IMR-90 (cell line): ENCODE data around the gene ELOVL5. TPM values are rescaled to one million over a fixed set of nuclear protein-coding genes. Genes with fewer than 3 reads are reported as not detected.

Source experiments
- ATAC-seq: fragments of 200-7000 bp; cut with Tn5 transposase; 2 replicates; pipeline ENCODE4 v1.9.1; 2020; ENCODE audit warnings: low read depth, mild to moderate bottlenecking, moderate library complexity
- BruUV-seq: library from RNA; stranded (reverse); fragments of 400-500 nt; replicated peaks from 2 replicates; lab custom pipeline; 2021; lab: Mats Ljungman, UMichigan
- CTCF ChIA-PET: fragments of 300-600 bp; formaldehyde crosslinking; extraction: SDS; loops from one replicate; lab custom pipeline; 2021; ENCODE audit warnings: antibody characterized with exemption; lab: Yijun Ruan, JAX
- POLR2A ChIA-PET: fragments of 300-600 bp; sonication (Branson Sonifier 250); formaldehyde crosslinking; loops from one replicate; lab custom pipeline; 2022; ENCODE audit warnings: antibody characterized with exemption; ENCODE audit not compliant: unreplicated experiment; lab: Charles Lee
- DNase-seq: peaks from one replicate; pipeline ENCODE4 v3.0.0; 2013
- H2AFZ ChIP-seq: replicated peaks from 2 replicates; pipeline ENCODE3; 2013; ENCODE audit warnings: low read length, mild to moderate bottlenecking; ENCODE audit not compliant: poor library complexity
- H2AK5ac ChIP-seq: 2 replicates; pipeline ENCODE4 v1.6.1; 2013; ENCODE audit warnings: low read depth, low read length, inconsistent platforms
- H2AK9ac ChIP-seq: replicated peaks from 2 replicates; pipeline ENCODE3; 2013; ENCODE audit warnings: mild to moderate bottlenecking, low read depth, low read length, moderate library complexity; ENCODE audit not compliant: poor library complexity
- H2BK120ac ChIP-seq: 2 replicates; pipeline ENCODE4 v1.6.1; 2013; ENCODE audit warnings: low read depth, low read length, inconsistent platforms
- H2BK15ac ChIP-seq: 3 replicates; pipeline ENCODE4 v1.6.1; 2013; ENCODE audit warnings: low read depth, low read length, inconsistent platforms
- H2BK20ac ChIP-seq: 2 replicates; pipeline ENCODE4 v1.6.1; 2013; ENCODE audit warnings: low read depth, mild to moderate bottlenecking, inconsistent platforms, low read length, moderate library complexity
- H2BK5ac ChIP-seq: 2 replicates; pipeline ENCODE4 v1.6.1; 2013; ENCODE audit warnings: mild to moderate bottlenecking, low read depth, low read length, inconsistent platforms; ENCODE audit not compliant: poor library complexity, severe bottlenecking
- H3K14ac ChIP-seq: replicated peaks from 2 replicates; pipeline ENCODE4 v1.6.1; 2013; ENCODE audit warnings: low read depth, low read length, inconsistent platforms
- H3K18ac ChIP-seq: 2 replicates; pipeline ENCODE4 v1.6.1; 2013; ENCODE audit warnings: low read depth, low read length, control low read depth
- H3K23ac ChIP-seq: 2 replicates; pipeline ENCODE4 v1.6.1; 2013; ENCODE audit warnings: low read depth, low read length, inconsistent platforms
- H3K27ac ChIP-seq: 2 replicates; pipeline ENCODE4 v1.5.1; 2013; ENCODE audit warnings: mild to moderate bottlenecking, control low read depth, low read length; ENCODE audit not compliant: insufficient read depth
- H3K27me3 ChIP-seq: 2 replicates; pipeline ENCODE4 v1.6.1; 2013; ENCODE audit warnings: low read length; ENCODE audit not compliant: control insufficient read depth, insufficient read depth
- H3K36me3 ChIP-seq: 2 replicates; pipeline ENCODE4 v1.6.1; 2013; ENCODE audit warnings: low read length, mixed read lengths; ENCODE audit not compliant: control insufficient read depth, insufficient read depth
- H3K4ac ChIP-seq: 2 replicates; pipeline ENCODE4 v1.6.1; 2013; ENCODE audit warnings: low read depth, low read length, inconsistent platforms
- H3K4me1 ChIP-seq: 2 replicates; pipeline ENCODE4 v1.6.1; 2013; ENCODE audit warnings: low read length, mixed read lengths; ENCODE audit not compliant: control insufficient read depth, insufficient read depth
- H3K4me2 ChIP-seq: 2 replicates; pipeline ENCODE4 v1.6.1; 2013; ENCODE audit warnings: low read depth, mild to moderate bottlenecking, control low read depth, low read length, moderate library complexity
- H3K4me3 ChIP-seq: 2 replicates; pipeline ENCODE4 v1.5.1; 2013; ENCODE audit warnings: low read depth, mild to moderate bottlenecking, control low read depth, low read length, moderate library complexity; ENCODE audit not compliant: insufficient read depth
- H3K56ac ChIP-seq: 2 replicates; pipeline ENCODE4 v1.6.1; 2013; ENCODE audit warnings: low read length, inconsistent platforms; ENCODE audit not compliant: insufficient read depth; ENCODE audit errors: extremely low read depth
- H3K79me1 ChIP-seq, 2 experiments: 2 replicates each; pipeline ENCODE4 v1.6.1; 2013; ENCODE audit warnings: low read length in 2 of 2, inconsistent platforms in 1 of 2, low read depth in 1 of 2
- H3K9ac ChIP-seq: 2 replicates; pipeline ENCODE4 v1.6.1; 2013; ENCODE audit warnings: low read depth, low read length, control low read depth
- H3K9me1 ChIP-seq: 2 replicates; pipeline ENCODE4 v1.6.1; 2013; ENCODE audit warnings: low read length, inconsistent platforms; ENCODE audit not compliant: insufficient read depth
- H3K9me3 ChIP-seq: 2 replicates; pipeline ENCODE4 v1.6.1; 2013; ENCODE audit warnings: low read length; ENCODE audit not compliant: control insufficient read depth, insufficient read depth
- H4K20me1 ChIP-seq: 2 replicates; pipeline ENCODE4 v1.6.1; 2013; ENCODE audit warnings: low read length, inconsistent platforms; ENCODE audit not compliant: insufficient read depth
- H4K5ac ChIP-seq: 2 replicates; pipeline ENCODE4 v1.6.1; 2013; ENCODE audit warnings: mild to moderate bottlenecking, low read depth, low read length, control low read depth
- H4K8ac ChIP-seq, 2 experiments: 2 replicates each; pipeline ENCODE4 v1.6.1; 2013; ENCODE audit warnings: low read depth in 2 of 2, low read length in 2 of 2, control low read depth in 1 of 2, inconsistent platforms in 1 of 2
- H4K91ac ChIP-seq: 2 replicates; pipeline ENCODE4 v1.6.1; 2013; ENCODE audit warnings: low read depth, low read length, inconsistent platforms; ENCODE audit not compliant: insufficient read depth
- POLR2A ChIP-seq: IDR thresholded peaks from 2 replicates; pipeline ENCODE4 v1.6.1; 2012; ENCODE audit warnings: mild to moderate bottlenecking, low read depth, low read length
- WGBS, 2 experiments: methylation state at CpG; one replicate each; pipeline versions ENCODE4 v1.1.5 to v1.1.7; 2013; ENCODE audit warnings: missing lambda C conversion rate in 2 of 2; ENCODE audit not compliant: insufficient read length in 1 of 2; ENCODE audit errors: extremely low coverage in 2 of 2; 5-methylcytosine and 5-hydroxymethylcytosine counted together
- dilution Hi-C: fragments of 300-500 bp; cut with HindIII; formaldehyde crosslinking; loops from one replicate; pipeline ENCODE4 v1.14.3; 2018; ENCODE audit warnings: low sequenced_read_pairs; ENCODE audit not compliant: unreplicated experiment
- in situ Hi-C: fragments of 300-500 bp; cut with MboI; formaldehyde crosslinking; loops from 3 replicates; pipeline ENCODE4 v1.14.3; 2019; ENCODE audit warnings: low sequenced_read_pairs, inconsistent platforms, mixed read lengths
- intact Hi-C: fragments of 100-400 bp; cut with micrococcal nuclease; formaldehyde crosslinking; loops from 2 replicates; pipeline ENCODE4 v1.10.0; 2022
- polyA plus RNA-seq, 3 experiments: library from polyadenylated mRNA; depleted of rRNA; stranded (reverse); fragments of >200 nt; gene quantifications; 2 replicates each; pipeline ENCODE4 v1.2.3, GENCODE V29; 2012; ENCODE audit warnings: low replicate concordance in 1 of 3
- total RNA-seq: library from RNA; depleted of rRNA; stranded (reverse); fragments of >200 nt; gene quantifications from 2 replicates; pipeline ENCODE4 v1.2.3, GENCODE V29; 2012

The ELOVL5 gene
- total and polyA plus RNA-seq, 2 of the 4 experiments (the other 2 are of a cell fraction), result 32.1 to 42.3 TPM

GRCh38 chr6:53258774-53259155 is 90.0 kb downstream of the ELOVL5 start:
- ATAC-seq, result no peak
- no peak overlapping the region for H4K5ac ChIP-seq
- H2BK15ac ChIP-seq, result no peak overlapping the region
- H2AK9ac ChIP-seq, result no peak overlapping the region
- no peak overlapping the region for H3K18ac ChIP-seq
- intact Hi-C loops, result no loop called here
- no peak overlapping the region for H2AFZ ChIP-seq
- H3K4me2 ChIP-seq, result no peak overlapping the region
- no peak overlapping the region for H2BK5ac ChIP-seq
- no peak for DNase-seq
- no peak overlapping the region for H2BK20ac ChIP-seq
- in situ Hi-C loops, result no loop called here
- TF ChIP-seq POLR2A, result no peak
- 100% methylated on average over 2 of the region's 5 CpGs; no CpG with 5 or more reads in 1 of the 2 experiments for WGBS, 2 experiments
- no peak overlapping the region for H3K4ac ChIP-seq
- peaks cover 9% of the 10 kb centered on the region for H3K36me3 ChIP-seq
- H2BK120ac ChIP-seq, result no peak overlapping the region
- no peak overlapping the region for H4K8ac ChIP-seq
- H3K9me1 ChIP-seq, result peaks cover 2% of the 10 kb centered on the region
- no peaks in the 10 kb centered on the region for H4K20me1 ChIP-seq
- no peaks in the 10 kb centered on the region for H3K27me3 ChIP-seq
- no peak overlapping the region for H3K4me3 ChIP-seq
- no peak overlapping the region for H3K9ac ChIP-seq
- no peaks in the 10 kb centered on the region for H3K9me3 ChIP-seq
- no peak overlapping the region for H3K27ac ChIP-seq
- no TSS peak for BruUV-seq
- H2AK5ac ChIP-seq, result no peak overlapping the region
- peaks cover 1% of the 10 kb centered on the region; the same call in 1 of the 2 replicates for H3K4me1 ChIP-seq
- POLR2A ChIA-PET, result no interaction called here
- H3K14ac ChIP-seq, result no peak overlapping the region
- H3K79me1 ChIP-seq, result no peaks in the 10 kb centered on the region
- CTCF ChIA-PET, result interaction anchor here (0.5 kb wide), 1 partner anchor 382 kb away, joined by 3 read pairs; no protein-coding TSS in a partner anchor
- dilution Hi-C loops, result no loop called here
- H3K56ac ChIP-seq, result no peak overlapping the region
- no peak overlapping the region for H4K91ac ChIP-seq
- H3K23ac ChIP-seq, result no peak overlapping the region
